Ecto neural progenitor cell (in vitro differentiated cells): ENCODE measurements around the gene KLK5.

ENCODE experiments used
- DNase-seq: peaks from one replicate; pipeline ENCODE4 v3.0.0-alpha.2; 2018; ENCODE audit warnings: low spot score

The KLK5 gene

DNA sequence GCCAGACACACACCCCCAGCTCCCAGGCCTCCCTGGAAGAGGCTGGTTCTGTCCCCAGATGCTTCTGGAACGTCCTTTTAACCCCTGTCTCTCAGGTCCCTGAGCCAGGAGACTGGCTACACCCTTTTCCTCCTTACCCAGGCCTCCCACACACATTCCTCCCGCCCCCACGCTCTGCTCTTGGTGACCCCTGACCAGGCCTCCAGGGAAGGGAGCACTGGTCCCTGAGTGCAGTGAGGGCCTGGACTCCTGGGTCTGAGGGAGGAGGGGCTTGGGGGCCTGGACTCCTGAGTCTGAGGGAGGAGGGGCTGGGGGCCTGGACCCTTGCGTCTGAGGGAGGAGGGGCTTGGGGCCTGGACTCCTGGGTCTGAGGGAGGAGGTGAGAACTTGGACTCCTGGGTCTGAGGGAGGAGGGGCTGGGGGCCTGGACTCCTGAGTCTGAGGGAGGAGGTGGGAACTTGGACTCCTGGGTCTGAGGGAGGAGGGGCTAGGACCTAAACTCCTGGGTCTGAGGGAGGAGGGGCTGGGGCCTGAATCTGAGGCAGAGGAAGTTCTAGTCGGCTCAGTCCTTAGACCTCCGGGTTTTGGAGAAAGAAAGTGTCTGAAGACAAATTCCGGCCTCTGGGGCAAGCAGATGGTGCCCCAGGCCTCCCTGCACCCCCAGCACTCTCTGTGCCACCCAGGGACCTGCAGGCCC, 16.0 kb upstream of the KLK5 start:
- no peak for DNase-seq

GRCh38 chr19:50967929-50968715, 15.3 kb upstream of the KLK5 start:
- no peak for DNase-seq

DNA sequence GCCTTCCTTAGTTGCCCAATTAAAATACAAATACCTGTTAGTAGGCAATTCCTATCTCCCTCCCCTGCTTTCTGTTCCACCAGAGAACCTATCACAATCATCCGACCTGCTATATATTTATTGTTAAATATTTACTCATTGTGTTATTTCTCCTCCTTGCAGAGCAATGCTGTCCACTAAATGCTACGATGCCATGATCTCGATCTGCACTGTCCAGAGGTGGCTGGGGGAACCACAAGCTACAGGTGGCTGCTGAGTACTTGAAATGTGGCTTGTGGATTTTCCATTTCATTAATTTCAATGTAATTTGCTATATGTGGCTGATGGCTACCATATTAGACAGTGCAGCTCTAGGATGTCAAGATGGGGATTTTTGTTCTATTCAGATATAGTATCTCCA, 11.4 kb upstream of the KLK5 start:
- DNase-seq = no peak

DNA sequence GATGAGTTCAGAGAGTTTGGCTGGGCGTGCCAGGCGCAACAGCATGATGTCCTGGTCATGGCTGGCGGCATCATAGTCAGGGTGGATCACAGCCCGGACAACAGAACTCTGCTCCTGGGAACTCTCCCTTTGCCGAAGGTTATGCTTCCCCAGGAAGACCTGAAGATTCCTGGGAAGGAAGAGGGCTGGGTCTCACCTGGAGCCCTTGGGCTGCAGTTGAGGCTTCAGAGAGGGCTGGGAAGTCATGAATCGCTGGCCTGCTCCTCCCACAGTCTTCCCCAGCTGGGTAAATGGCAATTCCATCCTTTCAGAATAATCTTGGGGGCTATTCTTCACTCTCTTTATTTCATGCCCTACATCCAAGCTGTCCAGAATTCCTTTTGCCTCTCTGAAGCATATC, 10.5 kb upstream of the KLK5 start:
- DNase-seq = no peak

DNA sequence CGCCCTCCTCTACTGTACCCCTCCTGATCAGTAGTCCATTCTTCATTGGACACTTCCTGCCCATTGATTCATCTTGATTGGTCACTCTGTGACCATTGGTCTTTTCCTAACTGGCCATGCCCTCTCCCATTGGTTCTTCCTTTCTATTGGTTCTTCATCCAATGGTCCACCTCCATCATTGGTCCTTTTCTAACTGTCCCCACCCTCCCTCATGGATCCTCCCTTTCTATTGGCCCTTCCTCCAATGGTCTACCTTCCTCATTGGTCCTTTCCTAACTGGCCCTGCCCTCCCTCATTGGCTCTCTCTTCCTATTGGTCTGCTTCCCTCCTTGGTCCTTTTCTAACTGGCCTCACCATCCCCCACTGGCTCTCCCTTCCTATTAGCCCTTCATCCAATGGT, 9.4 kb upstream of the KLK5 start:
- no peak for DNase-seq

DNA sequence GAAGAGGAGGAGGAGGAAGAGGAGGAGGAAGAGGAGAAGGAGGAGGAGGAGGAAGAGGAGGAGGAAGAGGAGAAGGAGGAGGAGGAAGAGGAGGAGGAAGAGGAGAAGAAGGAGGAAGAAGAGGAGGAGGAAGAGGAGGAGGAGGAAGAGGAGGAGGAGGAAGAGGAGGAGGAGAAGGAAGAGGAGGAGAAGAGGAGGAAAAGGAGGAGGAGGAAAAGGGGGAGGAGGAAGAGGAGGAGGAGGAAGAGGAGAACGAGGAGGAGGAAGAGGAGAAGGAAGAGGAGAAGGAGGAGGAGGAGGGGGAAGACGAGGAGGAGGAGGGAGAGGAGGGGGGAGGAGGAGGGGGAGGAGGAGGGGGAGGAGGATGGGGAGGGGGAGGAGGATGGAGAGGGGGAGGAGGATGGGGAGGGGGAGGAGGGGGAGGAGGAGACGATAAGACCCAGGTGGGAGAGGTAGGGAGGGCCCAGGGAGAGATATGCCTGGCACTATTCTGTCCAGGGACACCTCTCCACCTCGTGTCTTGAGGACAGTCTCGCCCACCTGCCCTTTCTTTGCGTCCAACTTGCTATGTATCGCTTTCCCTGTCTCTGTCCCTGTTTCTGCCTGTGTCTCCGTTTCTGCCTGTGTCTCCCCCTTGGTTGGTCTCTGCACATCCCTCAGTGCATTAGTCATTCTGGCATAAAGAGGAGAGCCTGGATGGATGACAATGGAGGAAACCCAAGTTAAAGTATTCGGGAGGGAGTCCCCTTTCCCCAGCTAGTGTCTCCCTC, 7.1 kb upstream of the KLK5 start:
- no peak for DNase-seq

GRCh38 chr19:50957587-50957986, 4.7 kb upstream of the KLK5 start:
- no peak for DNase-seq

GRCh38 chr19:50949861-50950260, 3.0 kb downstream of the KLK5 start:
- no peak for DNase-seq

- no peak for DNase-seq
Observed at GRCh38 chr19:50947123-50947522, 5.7 kb downstream of the KLK5 start.

GRCh38 chr19:50944795-50945194, 8.0 kb downstream of the KLK5 start:
- DNase-seq = no peak

DNA sequence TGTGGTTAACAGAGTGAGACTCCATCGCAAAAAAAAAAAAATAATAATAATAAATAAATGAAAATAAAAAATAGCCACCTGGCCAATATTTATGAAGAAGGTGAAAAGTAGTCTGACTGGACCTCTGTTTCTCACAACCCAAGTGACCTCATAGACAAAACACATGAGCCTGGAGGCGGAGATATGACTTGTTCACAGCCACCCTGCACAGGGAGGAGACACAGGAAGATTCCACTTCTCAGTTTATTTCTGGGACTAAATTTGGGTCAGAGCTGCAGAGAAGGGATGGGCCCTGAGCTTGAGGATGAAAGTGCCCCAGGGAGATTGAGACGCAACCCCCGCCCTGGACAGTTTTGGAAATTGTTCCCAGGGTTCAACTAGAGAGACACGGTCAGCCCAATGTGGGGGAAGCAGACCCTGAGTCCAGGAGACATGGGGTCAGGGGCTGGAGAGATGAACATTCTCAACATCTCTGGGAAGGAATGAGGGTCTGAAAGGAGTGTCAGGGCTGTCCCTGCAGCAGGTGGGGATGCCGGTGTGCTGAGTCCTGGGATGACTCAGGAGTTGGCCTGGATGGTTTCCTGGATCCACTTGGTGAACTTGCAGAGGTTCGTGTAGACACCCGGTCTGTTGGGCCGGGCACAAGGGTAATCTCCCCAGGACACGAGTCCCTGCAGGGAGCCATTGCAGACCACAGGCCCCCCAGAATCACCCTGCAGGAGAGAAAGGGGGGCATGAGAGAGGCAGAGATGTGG, 9.6 kb downstream of the KLK5 start:
- DNase-seq = no peak

- no peak for DNase-seq
Observed at GRCh38 chr19:50939596-50939995, 13.2 kb downstream of the KLK5 start.

DNA sequence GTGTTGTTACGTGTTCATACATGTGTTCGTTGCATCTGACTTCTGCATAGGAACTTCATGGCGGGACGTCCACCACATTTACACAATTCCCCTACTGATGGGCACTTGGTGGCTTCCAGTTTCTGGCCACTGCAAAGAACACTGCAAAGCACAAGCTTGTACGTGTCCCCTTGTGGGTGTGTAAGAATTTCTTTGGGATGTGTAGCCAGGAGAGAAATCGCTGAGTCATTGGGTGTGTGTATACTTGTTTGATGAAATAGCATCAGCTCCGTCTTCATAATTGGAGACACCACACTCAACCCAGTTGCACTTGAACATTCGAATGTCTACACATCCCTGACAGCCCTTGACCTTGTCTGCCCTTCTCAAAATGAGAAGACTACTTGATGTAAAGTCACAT, 19.2 kb downstream of the KLK5 start:
- DNase-seq = no peak

- DNase-seq = no peak
Observed at GRCh38 chr19:50932690-50933083, 20.2 kb downstream of the KLK5 start.

- DNase-seq = no peak
Observed at GRCh38 chr19:50932018-50932689, 20.7 kb downstream of the KLK5 start.

- no peak for DNase-seq
Observed at GRCh38 chr19:50931023-50931422, 21.8 kb downstream of the KLK5 start.

- no peak for DNase-seq
Observed at GRCh38 chr19:50928831-50929230, 24.0 kb downstream of the KLK5 start.

DNA sequence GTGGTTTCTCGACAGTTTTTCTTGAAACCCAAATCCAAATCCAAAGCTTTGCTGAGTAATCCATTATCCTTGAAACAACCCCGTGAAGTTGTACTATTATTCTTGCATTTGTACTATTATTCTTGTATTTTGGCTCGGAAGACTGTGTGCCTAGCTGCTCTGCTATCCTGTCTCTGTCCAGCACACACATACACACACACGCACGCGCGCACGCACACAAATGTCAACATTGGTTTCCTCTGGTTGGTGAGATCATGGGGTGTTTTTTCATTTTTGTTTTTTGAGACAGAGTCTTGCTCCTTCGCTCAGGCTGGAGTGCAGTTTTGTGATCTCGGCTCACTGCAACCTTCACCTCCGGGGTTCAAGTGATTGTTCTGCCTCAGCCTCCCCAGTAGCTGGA, 26.7 kb downstream of the KLK5 start:
- DNase-seq = no peak

- no peak for DNase-seq
Observed at GRCh38 chr19:50925734-50926133, 27.1 kb downstream of the KLK5 start.

DNA sequence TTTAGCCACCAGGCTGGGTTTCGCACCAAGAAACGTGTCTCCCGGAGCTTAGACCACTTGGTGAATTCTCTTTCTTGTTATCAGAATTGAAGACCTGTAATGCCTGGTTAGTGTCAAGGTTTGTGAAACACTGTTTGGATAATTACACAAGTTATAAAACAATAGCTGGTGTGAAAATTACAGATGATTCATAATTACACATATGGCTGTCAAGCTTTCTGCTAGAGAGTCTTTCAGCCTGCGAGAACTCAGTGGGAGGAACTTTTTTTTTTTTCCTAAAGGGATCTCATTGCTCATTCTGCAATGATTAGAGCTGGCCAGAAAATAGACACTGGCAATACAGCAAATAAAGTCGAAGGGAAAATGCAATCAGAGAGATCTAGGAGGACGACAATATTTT, 28.3 kb downstream of the KLK5 start:
- no peak for DNase-seq

GRCh38 chr19:50922317-50922853, 30.5 kb downstream of the KLK5 start:
- DNase-seq = peak; percentile 85
